DOHH2 (cell line): ENCODE measurements around the gene CPT2.

Experiments used
- H3F3A ChIP-seq: fragments of 200-600 bp; sonication (generic), shearing (Covaris generic); 2 replicates; pipeline ENCODE4 v1.6.0; 2016; ENCODE audit warnings: antibody characterized with exemption, mild to moderate bottlenecking; ENCODE audit not compliant: control insufficient read depth, insufficient read depth
- H3K27ac ChIP-seq: fragments of 200-600 bp; sonication (generic); 2 replicates; pipeline ENCODE4 v1.5.1; 2014; ENCODE audit warnings: low read depth, mild to moderate bottlenecking, low read length, moderate library complexity
- H3K27me3 ChIP-seq: fragments of 200-600 bp; sonication (generic); 2 replicates; pipeline ENCODE4 v1.6.1; 2014; ENCODE audit warnings: mild to moderate bottlenecking, low read length, mixed read lengths; ENCODE audit not compliant: control insufficient read depth
- H3K36me3 ChIP-seq: fragments of 200-600 bp; sonication (generic); 2 replicates; pipeline ENCODE4 v1.6.1; 2014; ENCODE audit warnings: mild to moderate bottlenecking, low read length, moderate library complexity, mixed read lengths; ENCODE audit not compliant: control insufficient read depth
- H3K4me1 ChIP-seq: fragments of 200-600 bp; sonication (generic); 2 replicates; pipeline ENCODE4 v1.6.1; 2014; ENCODE audit warnings: mild to moderate bottlenecking, low read length, mixed read lengths; ENCODE audit not compliant: control insufficient read depth
- H3K4me2 ChIP-seq: fragments of 200-600 bp; sonication (generic); 2 replicates; pipeline ENCODE4 v1.6.0; 2014; ENCODE audit warnings: mild to moderate bottlenecking, low read length, moderate library complexity
- H3K4me3 ChIP-seq: fragments of 200-600 bp; sonication (generic); 2 replicates; pipeline ENCODE4 v1.5.1; 2014; ENCODE audit warnings: mild to moderate bottlenecking, low read length, mixed read lengths
- H3K79me2 ChIP-seq: fragments of 200-600 bp; sonication (generic); 2 replicates; pipeline ENCODE4 v1.6.1; 2014; ENCODE audit warnings: mild to moderate bottlenecking, low read length, mixed read lengths; ENCODE audit not compliant: control insufficient read depth
- H3K9me2 ChIP-seq: fragments of 200-600 bp; sonication (generic); replicated peaks from 2 replicates; pipeline ENCODE4 v1.6.1; 2014; ENCODE audit warnings: mild to moderate bottlenecking, low read length, mixed read lengths; ENCODE audit not compliant: control insufficient read depth
- H3K9me3 ChIP-seq: fragments of 200-600 bp; sonication (generic); 2 replicates; pipeline ENCODE4 v1.6.1; 2014; ENCODE audit warnings: antibody characterized with exemption, low read length, mixed read lengths; ENCODE audit not compliant: control insufficient read depth, insufficient read depth
- H4K20me1 ChIP-seq: fragments of 200-600 bp; sonication (generic); 2 replicates; pipeline ENCODE4 v1.6.0; 2014; ENCODE audit warnings: low read depth, mild to moderate bottlenecking, antibody characterized with exemption, low read length, moderate library complexity; ENCODE audit not compliant: control insufficient read depth, insufficient read depth
- CTCF ChIP-seq: fragments of 200-600 bp; sonication (generic); IDR thresholded peaks from one replicate; pipeline ENCODE4 v1.5.1; 2014; ENCODE audit warnings: antibody characterized with exemption, mild to moderate bottlenecking, low read depth, low read length; ENCODE audit not compliant: poor library complexity, severe bottlenecking
- EZH2phosphoT487 ChIP-seq: fragments of 200-600 bp; sonication (generic); IDR thresholded peaks from 2 replicates; pipeline ENCODE4 v1.6.1; 2017; ENCODE audit warnings: borderline replicate concordance, mild to moderate bottlenecking, antibody characterized with exemption, low read length, moderate library complexity, mixed read lengths

CPT2 gene

GRCh38 chr1:53206735-53207379 lies 10.2 kb downstream of the CPT2 start:
- no peaks in the 10 kb centered on the region for H3F3A ChIP-seq
- H3K4me3 ChIP-seq, result no peak overlapping the region
- H4K20me1 ChIP-seq, result no peaks in the 10 kb centered on the region
- H3K9me3 ChIP-seq, result peaks cover 22% of the 10 kb centered on the region
- H3K4me2 ChIP-seq, result no peak overlapping the region
- H3K27me3 ChIP-seq, result no peaks in the 10 kb centered on the region
- H3K36me3 ChIP-seq, result peaks cover 87% of the 10 kb centered on the region
- 0 out of 2 replicates have a peak, but pooled peaks cover 3% of the 10 kb centered on the region for H3K79me2 ChIP-seq
- TF ChIP-seq EZH2phosphoT487 (no peak), CTCF (no peak)
- no peaks in the 10 kb centered on the region for H3K4me1 ChIP-seq
- no peak overlapping the region for H3K27ac ChIP-seq
- H3K9me2 ChIP-seq, result no peaks in the 10 kb centered on the region

GRCh38 chr1:53207726-53208125 lies 11.1 kb downstream of the CPT2 start:
- H3K9me2 ChIP-seq, result no peaks in the 10 kb centered on the region
- no peaks in the 10 kb centered on the region for H3K4me1 ChIP-seq
- H3K79me2 ChIP-seq, result 0 out of 2 replicates have a peak, but pooled peaks cover 3% of the 10 kb centered on the region
- H3K4me3 ChIP-seq, result no peak overlapping the region
- no peak overlapping the region for H3K27ac ChIP-seq
- no peak for TF ChIP-seq EZH2phosphoT487
- TF ChIP-seq CTCF, result no peak
- no peak overlapping the region for H3K4me2 ChIP-seq
- H3F3A ChIP-seq, result no peaks in the 10 kb centered on the region
- peaks cover 22% of the 10 kb centered on the region for H3K9me3 ChIP-seq
- H3K27me3 ChIP-seq, result no peaks in the 10 kb centered on the region
- H3K36me3 ChIP-seq, result peaks cover 84% of the 10 kb centered on the region
- no peaks in the 10 kb centered on the region for H4K20me1 ChIP-seq

- Histone ChIP-seq H3K27me3 (no peaks in the 10 kb centered on the region), H4K20me1 (no peaks in the 10 kb centered on the region), H3K36me3 (peaks cover 81% of the 10 kb centered on the region), H3K9me3 (peaks cover 21% of the 10 kb centered on the region), H3K4me1 (no peaks in the 10 kb centered on the region), H3K79me2 (0 out of 2 replicates have a peak, but pooled peaks cover 3% of the 10 kb centered on the region), H3K4me3 (no peak overlapping the region), H3F3A (no peaks in the 10 kb centered on the region), H3K27ac (no peak overlapping the region), H3K4me2 (no peak overlapping the region), H3K9me2 (no peaks in the 10 kb centered on the region)
- no peak for TF ChIP-seq EZH2phosphoT487
- TF ChIP-seq CTCF, result no peak
Observed at GRCh38 chr1:53210352-53210751, 13.7 kb downstream of the CPT2 start.

GRCh38 chr1:53210954-53211353 lies 14.3 kb downstream of the CPT2 start:
- H3K27me3 ChIP-seq, result no peaks in the 10 kb centered on the region
- H3K27ac ChIP-seq, result no peak overlapping the region
- H3K9me2 ChIP-seq, result no peaks in the 10 kb centered on the region
- no peaks in the 10 kb centered on the region for H3K4me1 ChIP-seq
- H3K36me3 ChIP-seq, result peaks cover 81% of the 10 kb centered on the region
- H3K4me2 ChIP-seq, result no peak overlapping the region
- no peaks in the 10 kb centered on the region for H4K20me1 ChIP-seq
- peaks cover 17% of the 10 kb centered on the region for H3K9me3 ChIP-seq
- no peak overlapping the region for H3K4me3 ChIP-seq
- no peaks in the 10 kb centered on the region for H3F3A ChIP-seq
- no peak for TF ChIP-seq EZH2phosphoT487
- TF ChIP-seq CTCF, result no peak
- H3K79me2 ChIP-seq, result 0 out of 2 replicates have a peak, but pooled peaks cover 3% of the 10 kb centered on the region
